Keratinocyte (primary cell): ENCODE data around the gene TNS2. TPM values are rescaled to one million over a fixed set of nuclear protein-coding genes. Genes with fewer than 3 reads are reported as not detected.
"Not testable (repeated sequence)": the region's sequence is repeated elsewhere in the genome, so short reads cannot be mapped to it uniquely, and the experiment has no call there.

Experiments
- DNase-seq: peaks from one replicate; pipeline ENCODE4 v3.0.0-alpha.2; 2011; ENCODE audit warnings: low read depth, missing footprints, low spot score
- FAIRE-seq: peaks from 2 replicates; lab custom pipeline; 2011; peaks lifted over from hg19 to GRCh38; lab: Jason Lieb, UNC
- H2AFZ ChIP-seq: 2 replicates; pipeline ENCODE4 v1.6.0; 2012; ENCODE audit warnings: low read length, control low read depth, inconsistent platforms; ENCODE audit not compliant: control insufficient read depth
- H3K27ac ChIP-seq: 2 replicates; pipeline ENCODE4 v1.5.1; 2011; ENCODE audit warnings: low read length; ENCODE audit not compliant: control insufficient read depth, insufficient read depth
- H3K27me3 ChIP-seq: 3 replicates; pipeline ENCODE4 v1.6.0; 2011; ENCODE audit warnings: low read length; ENCODE audit not compliant: control insufficient read depth, insufficient read depth; ENCODE audit errors: extremely low read depth
- H3K36me3 ChIP-seq, 2 experiments: 2 replicates in 1 of 2; 3 replicates in 1 of 2; pipeline ENCODE4 v1.5.1; 2011; ENCODE audit warnings: low read length in 2 of 2, mild to moderate bottlenecking in 1 of 2; ENCODE audit not compliant: control insufficient read depth in 2 of 2, insufficient read depth in 2 of 2; ENCODE audit errors: extremely low read depth in 1 of 2
- H3K4me1 ChIP-seq: 3 replicates; pipeline ENCODE4 v1.5.1; 2011; ENCODE audit warnings: low read length; ENCODE audit not compliant: control insufficient read depth, insufficient read depth; ENCODE audit errors: extremely low read depth
- H3K4me2 ChIP-seq: 3 replicates; pipeline ENCODE4 v1.6.0; 2011; ENCODE audit warnings: low read depth, low read length; ENCODE audit not compliant: control insufficient read depth, insufficient read depth; ENCODE audit errors: extremely low read depth
- H3K4me3 ChIP-seq, 3 experiments: fragments of 200-600 bp in 1 of 3; sonication (generic) in 1 of 3; 2 replicates in 2 of 3; 3 replicates in 1 of 3; pipeline ENCODE4 v1.5.1; 2011 to 2016; ENCODE audit warnings: low read length in 3 of 3, mild to moderate bottlenecking in 3 of 3, control low read depth in 2 of 3, inconsistent platforms in 1 of 3, low read depth in 1 of 3, mixed read lengths in 1 of 3, mixed run types in 1 of 3, moderate library complexity in 1 of 3; ENCODE audit not compliant: control insufficient read depth in 2 of 3, insufficient read depth in 2 of 3; ENCODE audit errors: extremely low read depth in 1 of 3
- H3K79me2 ChIP-seq: 2 replicates; pipeline ENCODE4 v1.6.0; 2012; ENCODE audit warnings: low read length; ENCODE audit not compliant: control insufficient read depth, insufficient read depth
- H3K9ac ChIP-seq: 3 replicates; pipeline ENCODE4 v1.6.0; 2011; ENCODE audit warnings: low read length; ENCODE audit not compliant: control insufficient read depth, insufficient read depth; ENCODE audit errors: extremely low read depth
- H3K9me1 ChIP-seq: 3 replicates; pipeline ENCODE4 v1.6.0; 2011; ENCODE audit warnings: low read length; ENCODE audit not compliant: control insufficient read depth, insufficient read depth; ENCODE audit errors: extremely low read depth
- H3K9me3 ChIP-seq: 2 replicates; pipeline ENCODE4 v1.5.1; 2012; ENCODE audit warnings: low read depth, low read length; ENCODE audit not compliant: control insufficient read depth
- H4K20me1 ChIP-seq: 3 replicates; pipeline ENCODE4 v1.6.0; 2011; ENCODE audit warnings: low read length; ENCODE audit not compliant: control insufficient read depth, insufficient read depth; ENCODE audit errors: extremely low read depth
- CTCF ChIP-seq, 3 experiments: IDR thresholded peaks in 1 of 3; conservative IDR thresholded peaks in 1 of 3; optimal IDR thresholded peaks in 1 of 3; 2 replicates in 2 of 3; 3 replicates in 1 of 3; pipeline versions ENCODE3 to v1.5.1; 2011; ENCODE audit warnings: low read length in 3 of 3, mild to moderate bottlenecking in 3 of 3, moderate library complexity in 2 of 3, control low read depth in 1 of 3, inconsistent platforms in 1 of 3; ENCODE audit not compliant: insufficient read depth in 2 of 3; ENCODE audit errors: extremely low read depth in 1 of 3
- EZH2 ChIP-seq: IDR thresholded peaks from one replicate; pipeline ENCODE4 v1.6.1; 2012; ENCODE audit warnings: inconsistent platforms, mild to moderate bottlenecking, low read length, moderate library complexity
- dilution Hi-C: fragments of 300-500 bp; cut with MboI; formaldehyde crosslinking; loops from one replicate; pipeline ENCODE4 v1.7.0; 2020; ENCODE audit warnings: low sequenced_read_pairs; ENCODE audit not compliant: extremely low pct_ligation_motif_present
- polyA plus RNA-seq, 5 experiments: library from polyadenylated mRNA; depleted of rRNA in 3 of 5; stranded (reverse) in 3 of 5; stranded (forward) in 1 of 5; unstranded in 1 of 5; fragments of >200 nt; gene quantifications; 1 replicate in 1 of 5; 2 replicates in 3 of 5; 3 replicates in 1 of 5; pipeline versions ENCODE4 v1.2.1 to v1.2.3, GENCODE V29; 2011 to 2012; ENCODE audit warnings: missing spikeins in 2 of 5, low read depth in 1 of 5, low replicate concordance in 1 of 5

TNS2 gene
- polyA plus RNA-seq, 1 donor (not counting 4 experiments of a cell fraction or from before 2014, with no cell fraction given) = 0.80 TPM

- Histone ChIP-seq H3K27ac (no peak overlapping the region), H3K79me2 (peaks cover 18% of the 10 kb centered on the region), H3K4me2 (no peak overlapping the region), H3K36me3 (peaks cover 33 to 52% of the 10 kb centered on the region in 2 experiments), H4K20me1 (peaks cover 10% of the 10 kb centered on the region), H3K9me3 (no peaks in the 10 kb centered on the region), H3K9me1 (no peaks in the 10 kb centered on the region), H3K4me1 (no peaks in the 10 kb centered on the region), H3K4me3 (no peak overlapping the region), H2AFZ (no peak overlapping the region), H3K27me3 (no peaks in the 10 kb centered on the region), H3K9ac (no peak overlapping the region)
- dilution Hi-C loops = no loop called here
- FAIRE-seq (no peak), DNase-seq (no peak)
- TF ChIP-seq CTCF (optimal IDR thresholded peaks at IDR 0.05 in 1 of 3, IDR thresholded peaks at IDR 0.05 in 1 of 3, conservative IDR thresholded peaks at IDR 0.05 in 1 of 3; ENCODE audit: extremely low read depth in 1 of 3, insufficient read depth in 2 of 3, low read length in 3 of 3) (no peak), EZH2 (no peak)
Observed at GRCh38 chr12:53031616-53032015, 18.2 kb upstream of the TNS2 start.

- H3K9me1 ChIP-seq, FAIRE-seq, H3K4me2 ChIP-seq, H3K9ac ChIP-seq, H2AFZ ChIP-seq, H3K27me3 ChIP-seq, H3K4me3 ChIP-seq, H3K9me3 ChIP-seq, dilution Hi-C loops, H3K4me1 ChIP-seq, H3K27ac ChIP-seq, DNase-seq, H4K20me1 ChIP-seq: not testable (repeated sequence)
- H3K36me3 ChIP-seq = peaks cover 37 to 58% of the 10 kb centered on the region in 2 experiments
- H3K79me2 ChIP-seq = peaks cover 11% of the 10 kb centered on the region
Observed at GRCh38 chr12:53033832-53034231, 16.0 kb upstream of the TNS2 start.

- DNase-seq (no peak), FAIRE-seq (peak; percentile 41)
- dilution Hi-C loops = no loop called here
- no peaks in the 10 kb centered on the region for H3K9me3 ChIP-seq
- peaks cover 41 to 61% of the 10 kb centered on the region in 2 experiments for H3K36me3 ChIP-seq
- H3K27me3 ChIP-seq = no peaks in the 10 kb centered on the region
- H2AFZ ChIP-seq = no peak overlapping the region
- H4K20me1 ChIP-seq = peaks cover 8% of the 10 kb centered on the region
- no peak overlapping the region for H3K4me3 ChIP-seq
- H3K27ac ChIP-seq = no peak overlapping the region
- H3K79me2 ChIP-seq = peaks cover 11% of the 10 kb centered on the region
- no peak overlapping the region for H3K9ac ChIP-seq
- no peaks in the 10 kb centered on the region for H3K4me1 ChIP-seq
- TF ChIP-seq EZH2 = no peak
- no peak for TF ChIP-seq CTCF (optimal IDR thresholded peaks at IDR 0.05 in 1 of 3, IDR thresholded peaks at IDR 0.05 in 1 of 3, conservative IDR thresholded peaks at IDR 0.05 in 1 of 3; ENCODE audit: extremely low read depth in 1 of 3, insufficient read depth in 2 of 3, low read length in 3 of 3)
- no peak overlapping the region for H3K4me2 ChIP-seq
- no peaks in the 10 kb centered on the region for H3K9me1 ChIP-seq
Observed at GRCh38 chr12:53034459-53034858, 15.4 kb upstream of the TNS2 start.
